ENCODE measurements around the gene GRM4.

- TF ChIP-seq POLR2A (IDR thresholded peaks at IDR 0.05; ENCODE audit: low read length) (no peak), GATA1 (IDR thresholded peaks at IDR 0.05; ENCODE audit: low read depth, low read length) (no peak)
Measured at GRCh38 chr6:34132486-34133185, 13.3 kb downstream of the GRM4 start.
